HG03565 (cell line): ENCODE results near the gene PCDH1.

Experiments used
- ATAC-seq: cut with Tn5 transposase; IDR thresholded peaks from one replicate; pipeline ENCODE4 v1.9.1; 2021; ENCODE audit warnings: mild to moderate bottlenecking, moderate library complexity; ENCODE audit not compliant: unreplicated experiment

The PCDH1 gene

DNA sequence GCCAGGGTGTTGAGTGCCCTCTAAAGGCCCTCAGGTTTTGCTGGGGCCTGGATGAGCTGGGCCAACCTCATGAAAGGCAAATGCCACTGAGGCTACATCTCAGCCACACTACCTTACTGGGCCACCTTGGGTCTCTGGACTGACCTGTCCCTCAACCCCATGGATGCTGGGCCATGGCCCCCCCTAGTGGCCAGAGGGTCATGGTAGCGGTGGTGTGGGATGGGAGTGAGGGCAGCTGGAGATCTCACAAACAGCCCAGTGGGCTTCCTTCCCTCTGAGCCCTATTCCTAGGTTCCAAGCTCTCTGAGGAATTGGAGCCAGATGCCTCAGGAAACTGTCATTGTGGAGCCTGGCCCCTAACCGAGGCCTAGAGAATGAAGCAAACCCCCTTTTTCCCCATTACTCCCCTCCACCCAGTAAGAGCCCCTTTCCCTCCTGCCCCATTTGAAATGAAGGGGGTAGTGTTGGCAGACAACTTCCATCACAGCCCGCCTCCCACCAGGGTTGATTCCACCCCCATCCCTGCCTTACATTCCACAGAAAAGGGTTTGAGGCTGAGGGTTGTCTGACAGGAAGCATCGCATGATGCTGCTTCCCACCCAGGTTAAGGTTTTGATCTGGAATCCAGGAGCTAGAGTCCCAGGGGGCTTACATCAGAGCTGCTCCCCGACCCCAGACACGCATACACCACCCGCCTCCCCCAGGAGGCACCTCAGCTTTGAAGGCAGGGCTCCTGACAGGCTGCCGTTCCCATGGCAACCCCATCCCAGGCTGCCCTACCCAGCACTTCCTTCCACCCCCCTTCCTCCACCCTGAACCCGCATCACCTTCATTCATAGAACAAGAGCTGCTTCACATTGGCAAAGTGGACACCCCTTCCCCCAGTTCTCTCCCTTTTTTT, 63.9 kb downstream of the PCDH1 start:
- no peak for ATAC-seq

DNA sequence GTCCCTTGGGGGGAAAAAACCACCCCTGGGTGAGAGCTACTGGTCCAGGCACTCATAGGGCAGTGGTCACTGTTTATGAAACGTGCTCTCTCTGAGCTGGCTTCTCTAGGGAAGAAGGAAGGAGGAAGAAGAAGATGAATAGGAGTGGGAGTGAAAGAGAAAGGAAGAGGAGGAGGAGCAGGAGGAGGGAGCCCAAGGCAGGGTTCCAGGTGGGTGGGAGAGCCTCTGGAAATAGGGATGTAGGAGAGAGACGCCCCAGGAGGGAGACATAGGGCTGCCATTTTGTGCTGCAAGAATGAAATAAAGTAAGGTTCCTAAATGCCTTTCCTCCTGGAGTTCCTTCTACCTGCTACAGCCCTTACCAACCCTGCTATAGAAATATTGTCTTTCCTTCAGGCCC, 65.7 kb downstream of the PCDH1 start:
- ATAC-seq = no peak

DNA sequence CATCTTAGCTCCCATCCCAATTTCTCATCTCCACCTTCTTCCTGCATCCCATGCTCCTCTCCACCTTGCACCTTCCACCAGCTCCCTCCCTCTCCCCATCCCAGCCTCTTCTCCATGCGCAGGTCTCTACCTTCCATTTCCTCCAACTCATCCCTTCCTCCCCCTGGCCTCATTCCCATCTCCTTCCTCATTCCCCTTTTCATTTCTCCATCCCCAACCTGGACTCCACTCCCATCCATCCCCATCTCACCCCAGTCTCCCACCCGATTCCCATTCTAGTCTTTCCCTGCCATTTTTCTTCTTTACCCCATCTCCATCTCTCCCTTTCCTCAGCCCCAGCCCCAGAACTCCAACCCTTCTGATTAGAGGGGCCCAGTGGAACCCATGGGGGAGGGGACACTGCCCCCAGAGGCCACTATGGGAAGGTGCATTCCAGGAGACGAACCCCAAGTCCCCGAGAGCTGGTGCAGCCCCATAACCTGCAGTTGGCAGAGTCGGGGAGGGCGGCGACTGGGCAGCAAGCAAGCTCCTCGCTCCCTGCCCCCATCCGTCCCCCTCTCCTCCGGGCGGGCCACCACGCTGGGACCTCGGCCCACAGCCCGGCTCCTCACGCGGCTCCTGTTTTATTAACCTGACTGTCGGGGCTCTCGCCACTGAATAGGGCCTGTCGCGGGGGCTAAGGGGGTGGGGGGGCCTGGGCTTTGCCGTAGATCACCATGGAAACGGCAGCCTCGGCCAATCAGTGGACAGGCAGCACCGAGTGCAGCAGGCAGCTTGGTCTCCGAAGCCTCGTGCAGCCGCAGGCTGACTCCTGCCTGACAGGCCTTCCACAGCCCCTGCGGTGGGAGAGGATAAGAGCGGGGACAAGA, 66.7 kb downstream of the PCDH1 start:
- ATAC-seq = no peak

DNA sequence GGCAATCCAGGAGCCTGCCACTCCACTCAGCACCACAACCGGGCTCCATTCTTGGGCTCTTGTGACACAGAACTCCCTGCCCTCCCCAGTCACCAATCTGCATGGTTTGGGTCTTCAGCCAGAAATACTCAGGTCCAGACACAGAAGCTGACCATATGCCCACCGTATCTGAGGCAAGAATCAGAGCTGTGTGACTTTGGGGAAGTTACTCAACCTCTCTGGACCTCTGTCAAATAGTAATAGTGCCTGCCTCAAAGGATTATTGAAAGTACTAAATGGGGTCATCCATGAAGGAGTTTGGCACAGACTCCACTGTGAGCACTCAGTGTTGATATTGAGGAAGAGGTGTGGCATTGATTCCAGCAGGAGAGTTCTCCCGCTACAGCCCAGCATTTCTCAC, 67.5 kb downstream of the PCDH1 start:
- ATAC-seq = no peak

DNA sequence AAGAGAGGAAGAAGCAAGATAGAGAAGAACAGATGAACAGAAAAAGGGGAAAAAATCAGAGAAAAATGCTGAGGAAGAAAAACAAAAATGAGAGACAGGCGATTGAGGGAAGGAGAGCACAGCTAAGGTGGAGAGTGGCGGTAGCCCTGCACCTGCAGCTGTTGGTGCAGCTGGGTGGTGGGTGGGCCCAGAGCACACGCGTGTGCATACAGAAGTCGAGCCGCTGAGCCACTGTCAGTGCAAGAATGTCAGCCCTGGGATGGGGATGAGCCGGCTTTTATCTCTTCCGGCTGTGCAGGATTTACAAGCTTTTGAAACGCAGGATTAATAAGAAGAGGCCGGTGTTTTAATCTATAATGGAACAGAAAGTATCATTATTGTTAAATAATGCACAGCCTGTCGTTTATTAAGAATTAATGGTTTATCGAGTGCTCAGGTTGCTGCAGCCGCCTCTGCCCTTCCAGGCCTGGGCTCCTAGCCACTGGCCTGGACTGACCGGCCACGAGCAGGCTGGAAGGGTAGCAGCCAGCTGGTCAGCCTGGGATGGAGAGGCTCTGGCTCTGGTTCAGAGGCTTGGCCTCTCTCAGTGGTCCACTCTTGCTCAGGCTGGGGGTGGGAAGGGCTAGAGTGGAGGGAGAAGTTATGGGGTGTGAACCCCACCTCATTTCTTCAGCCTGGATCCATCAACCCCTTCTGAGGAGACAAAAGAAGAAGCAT, 68.7 kb downstream of the PCDH1 start:
- no peak for ATAC-seq

DNA sequence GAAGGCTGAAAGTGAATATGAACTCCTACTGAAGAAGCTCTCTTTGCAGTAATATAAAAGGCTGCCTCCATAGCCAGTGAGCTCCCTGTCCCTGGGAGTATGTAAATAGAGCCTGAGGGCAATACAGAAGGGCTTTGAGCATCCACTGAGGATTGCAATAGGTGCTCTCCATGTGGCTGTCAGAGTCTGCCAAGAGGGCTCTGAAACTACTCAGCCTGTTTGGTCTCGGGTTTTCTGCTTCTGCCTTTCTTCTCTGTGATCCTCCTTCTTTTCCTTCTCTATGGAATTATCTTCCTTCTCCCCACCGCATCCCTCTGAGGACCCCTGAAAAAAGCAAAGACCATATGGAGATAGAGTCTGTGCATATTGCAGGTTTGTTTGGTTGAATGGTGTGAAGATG, 69.4 kb downstream of the PCDH1 start:
- ATAC-seq = no peak

DNA sequence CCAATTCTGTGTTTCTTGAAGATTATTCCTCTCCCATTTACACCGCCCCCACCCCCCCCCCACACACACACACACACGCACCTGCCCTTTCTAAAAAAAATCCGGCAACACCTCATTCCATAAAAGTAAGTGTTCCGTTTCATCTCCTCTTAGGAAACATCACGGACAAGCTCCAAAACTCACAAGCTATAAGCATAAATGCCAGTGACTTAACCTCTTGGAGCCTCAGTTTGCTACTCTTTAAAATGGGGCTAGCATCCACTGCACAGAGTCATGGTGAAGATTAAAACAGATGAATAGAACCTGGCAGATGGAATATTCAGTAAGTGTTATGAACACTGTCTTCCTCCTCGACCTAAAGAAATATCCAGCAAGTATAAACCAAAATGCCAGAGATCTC, 70.5 kb downstream of the PCDH1 start:
- no peak for ATAC-seq

DNA sequence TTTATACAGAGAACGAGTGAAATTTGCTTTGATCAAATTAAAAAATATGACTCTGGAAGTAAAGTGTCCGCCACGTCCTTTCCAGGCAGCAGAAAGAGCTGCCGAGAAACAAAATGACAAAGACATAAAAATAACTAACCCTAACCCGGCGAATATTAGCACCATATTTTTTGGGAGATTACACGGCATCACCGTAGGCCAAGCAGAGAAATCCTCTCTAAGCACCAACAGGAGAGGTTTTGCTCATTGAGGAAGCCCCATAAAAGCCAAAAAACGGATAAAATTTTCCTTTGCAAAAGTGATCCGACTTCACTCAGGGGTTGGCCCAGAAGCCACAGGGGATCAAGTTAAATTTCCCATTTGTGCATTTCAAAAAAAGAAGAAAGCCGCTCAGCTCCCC, 70.9 kb downstream of the PCDH1 start:
- no peak for ATAC-seq

DNA sequence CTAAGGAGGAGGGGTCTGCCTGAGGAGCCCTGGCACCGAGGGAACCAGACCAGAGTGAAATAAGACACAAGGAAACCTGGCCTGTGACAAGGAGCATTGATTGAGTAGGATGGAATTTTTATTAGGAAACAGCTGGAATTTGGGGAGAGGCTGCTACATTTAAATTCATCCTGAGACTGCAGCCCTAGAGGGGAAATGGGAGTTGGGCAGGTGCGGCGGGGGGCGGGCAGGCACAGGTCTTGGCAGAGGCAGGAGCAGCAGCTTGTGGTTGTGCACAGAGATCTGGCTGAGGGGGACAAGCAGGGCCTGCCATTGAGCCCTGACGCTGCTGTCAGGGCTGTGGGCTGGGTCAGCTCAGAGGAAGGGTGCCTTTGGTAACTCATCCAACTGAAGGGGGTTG, 71.6 kb downstream of the PCDH1 start:
- no peak for ATAC-seq

DNA sequence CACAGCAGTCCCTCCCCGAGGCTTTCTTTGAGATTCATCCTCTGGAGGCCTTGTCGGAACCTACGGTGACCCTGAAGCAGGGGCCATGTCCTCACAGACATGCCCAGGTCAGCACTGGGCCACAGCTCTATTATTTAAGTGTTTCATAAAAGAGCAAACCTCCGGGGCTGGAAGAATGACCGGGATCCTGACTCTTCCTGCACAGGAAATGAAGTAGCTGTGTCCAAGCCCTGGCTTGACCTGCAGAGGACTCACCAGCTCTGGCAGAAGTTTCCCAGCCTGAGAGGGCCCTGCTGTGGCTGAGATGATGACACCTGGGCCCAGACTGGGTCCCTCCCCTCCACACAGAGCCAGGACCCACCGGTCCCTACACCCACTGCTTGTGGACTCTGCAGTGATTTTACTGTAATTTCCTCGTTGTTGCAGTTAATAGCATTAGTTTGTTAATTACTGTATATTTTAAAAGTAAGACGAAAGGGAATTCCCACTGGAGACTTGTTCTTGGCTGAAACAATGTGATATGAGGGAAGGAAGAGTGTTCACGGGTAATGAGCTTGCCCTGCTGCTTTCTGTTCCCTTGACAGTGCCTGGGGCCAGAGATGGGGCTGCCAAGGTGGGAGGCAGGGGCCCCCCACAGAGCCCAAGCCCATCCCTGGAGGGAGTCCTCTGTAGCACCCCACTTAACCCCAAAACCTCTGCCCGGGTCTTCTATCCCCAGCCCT, 72.2 kb downstream of the PCDH1 start:
- no peak for ATAC-seq

DNA sequence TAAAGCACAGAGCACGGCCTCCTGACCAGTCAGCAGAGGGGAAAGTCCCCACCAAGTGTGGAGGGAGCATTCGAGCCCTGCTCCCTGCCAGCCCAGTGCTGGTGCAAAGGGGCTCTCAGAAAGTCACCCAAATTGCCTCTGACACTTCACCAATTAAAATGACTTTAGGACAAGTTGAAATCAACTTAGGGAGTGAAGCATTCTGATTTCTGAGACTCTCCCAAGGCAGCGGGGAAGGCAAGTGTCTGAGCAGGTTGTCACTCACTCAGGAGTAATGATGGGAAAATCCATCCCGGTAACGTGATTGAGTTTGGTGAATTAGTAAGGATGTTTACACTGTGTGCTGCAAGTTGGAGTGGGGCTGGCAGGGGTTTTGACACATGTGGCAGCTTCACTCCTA, 73.7 kb downstream of the PCDH1 start:
- no peak for ATAC-seq
